ENCODE data around the gene NDUFV1. TPM values are rescaled to one million over a fixed set of nuclear protein-coding genes. Genes with fewer than 3 reads are reported as not detected.
"Not testable (repeated sequence)": the region's sequence is repeated elsewhere in the genome, so short reads cannot be mapped to it uniquely, and the experiment has no call there.

NDUFV1 gene
- total RNA-seq, 2 donors from 2014 or later = 424 to 522 TPM

GRCh38 chr11:67615728-67616430, 9.1 kb downstream of the NDUFV1 start:
- H3K9me3 ChIP-seq = no peaks in the 10 kb centered on the region
- DNase-seq (ENCODE audit: low spot score) = no peak
- TF ChIP-seq, protein P1, sequence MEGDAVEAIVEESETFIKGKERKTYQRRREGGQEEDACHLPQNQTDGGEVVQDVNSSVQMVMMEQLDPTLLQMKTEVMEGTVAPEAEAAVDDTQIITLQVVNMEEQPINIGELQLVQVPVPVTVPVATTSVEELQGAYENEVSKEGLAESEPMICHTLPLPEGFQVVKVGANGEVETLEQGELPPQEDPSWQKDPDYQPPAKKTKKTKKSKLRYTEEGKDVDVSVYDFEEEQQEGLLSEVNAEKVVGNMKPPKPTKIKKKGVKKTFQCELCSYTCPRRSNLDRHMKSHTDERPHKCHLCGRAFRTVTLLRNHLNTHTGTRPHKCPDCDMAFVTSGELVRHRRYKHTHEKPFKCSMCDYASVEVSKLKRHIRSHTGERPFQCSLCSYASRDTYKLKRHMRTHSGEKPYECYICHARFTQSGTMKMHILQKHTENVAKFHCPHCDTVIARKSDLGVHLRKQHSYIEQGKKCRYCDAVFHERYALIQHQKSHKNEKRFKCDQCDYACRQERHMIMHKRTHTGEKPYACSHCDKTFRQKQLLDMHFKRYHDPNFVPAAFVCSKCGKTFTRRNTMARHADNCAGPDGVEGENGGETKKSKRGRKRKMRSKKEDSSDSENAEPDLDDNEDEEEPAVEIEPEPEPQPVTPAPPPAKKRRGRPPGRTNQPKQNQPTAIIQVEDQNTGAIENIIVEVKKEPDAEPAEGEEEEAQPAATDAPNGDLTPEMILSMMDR (IDR thresholded peaks at IDR 0.05) = no peak
- H3K4me3 ChIP-seq = no peak overlapping the region
- H3K27me3 ChIP-seq = no peaks in the 10 kb centered on the region
- H3K4me1 ChIP-seq = peaks cover 0 to 36% of the 10 kb centered on the region in 2 donors
- H3K27ac ChIP-seq = peak overlapping the region; percentile 41 to 73
- peaks cover 22% of the 10 kb centered on the region for H3K36me3 ChIP-seq

DNA sequence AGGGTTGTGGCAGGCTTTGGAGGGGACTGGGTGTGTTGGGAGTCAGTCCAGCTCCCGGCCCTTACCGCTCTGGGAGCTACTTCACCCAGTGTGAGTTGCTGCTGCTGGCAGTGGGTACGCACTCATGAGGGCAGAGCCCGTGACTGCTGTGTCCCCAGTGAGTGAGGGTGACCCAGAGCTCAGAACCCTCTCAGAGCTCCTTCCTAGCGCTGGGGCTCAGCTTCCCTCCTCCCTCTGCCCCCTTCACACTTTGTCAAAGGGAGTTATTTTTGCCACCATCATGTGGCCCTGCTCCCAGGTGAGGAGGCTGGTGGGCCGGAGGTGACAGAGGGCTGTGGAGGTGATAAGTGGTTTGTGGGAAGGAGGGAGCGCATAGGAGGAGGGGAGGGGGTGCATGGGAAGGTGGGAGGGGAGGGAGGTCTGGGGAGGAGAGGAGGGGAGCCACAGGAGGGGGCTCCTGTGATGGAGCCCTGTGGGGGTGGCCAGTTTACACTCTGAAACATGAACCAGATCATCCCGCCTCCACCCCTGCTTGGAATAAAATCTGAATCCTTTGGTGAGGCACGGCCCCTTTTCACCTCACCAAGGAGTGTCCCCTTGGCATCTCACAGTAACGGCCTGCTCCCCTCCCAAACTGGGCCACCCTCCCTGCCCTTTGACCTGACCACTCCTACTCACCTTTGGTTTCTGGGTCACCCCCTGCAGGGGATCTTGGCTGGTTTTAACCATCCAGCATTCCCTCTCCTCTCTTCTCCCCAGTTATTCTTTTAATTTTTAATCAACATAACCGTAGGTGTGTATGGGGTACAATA, 9.9 kb downstream of the NDUFV1 start:
- H3K27me3 ChIP-seq = no peaks in the 10 kb centered on the region
- H3K27ac ChIP-seq = peak overlapping the region; percentile 41 to 73
- H3K36me3 ChIP-seq = peaks cover 14% of the 10 kb centered on the region
- H3K4me1 ChIP-seq = peaks cover 0 to 36% of the 10 kb centered on the region in 2 donors
- H3K9me3 ChIP-seq = no peaks in the 10 kb centered on the region
- TF ChIP-seq, protein P1 (IDR thresholded peaks at IDR 0.05) = no peak
- DNase-seq (ENCODE audit: low spot score) = no peak
- no peak overlapping the region for H3K4me3 ChIP-seq

DNA sequence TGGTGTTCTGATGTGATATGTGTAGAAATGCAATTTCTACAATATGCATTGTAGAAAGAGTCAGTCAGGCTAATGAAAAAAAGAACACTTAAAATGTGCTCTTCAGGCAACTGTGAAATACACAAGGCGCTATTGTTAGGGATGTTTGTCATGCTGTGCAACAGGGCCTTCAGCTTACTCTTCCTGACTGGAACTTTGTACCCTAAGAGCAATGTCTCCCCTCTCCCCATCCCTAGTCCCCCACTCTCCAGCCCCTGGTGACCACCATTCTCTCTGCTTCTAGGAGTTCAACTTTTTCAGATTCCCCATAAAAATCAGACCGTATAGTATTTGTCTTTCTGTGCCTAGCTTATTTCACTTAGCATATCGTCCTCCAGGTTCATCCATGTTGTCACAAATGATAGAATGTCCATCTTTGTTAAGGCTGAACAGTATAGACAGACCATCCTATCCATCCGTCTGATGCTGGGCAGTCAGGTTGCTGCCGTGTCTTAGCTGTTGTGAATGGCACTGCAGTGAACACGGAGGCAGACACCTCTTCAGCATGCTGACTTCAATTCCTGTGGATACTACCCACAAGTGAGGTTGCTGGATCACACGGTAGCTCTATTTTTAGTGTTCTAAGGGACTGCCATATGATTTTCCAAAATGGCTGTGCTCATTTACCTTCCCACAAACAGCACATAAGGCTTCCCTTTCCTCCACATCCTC, 10.7 kb downstream of the NDUFV1 start:
- Histone ChIP-seq H3K4me3 (no peak overlapping the region), H3K36me3 (peaks cover 7% of the 10 kb centered on the region), H3K9me3 (no peaks in the 10 kb centered on the region), H3K27me3 (no peaks in the 10 kb centered on the region), H3K27ac (peak overlapping the region; percentile 52 to 73), H3K4me1 (peaks cover 0 to 36% of the 10 kb centered on the region in 2 donors)
- DNase-seq (ENCODE audit: low spot score) = no peak
- TF ChIP-seq, protein P1 (IDR thresholded peaks at IDR 0.05) = no peak

DNA sequence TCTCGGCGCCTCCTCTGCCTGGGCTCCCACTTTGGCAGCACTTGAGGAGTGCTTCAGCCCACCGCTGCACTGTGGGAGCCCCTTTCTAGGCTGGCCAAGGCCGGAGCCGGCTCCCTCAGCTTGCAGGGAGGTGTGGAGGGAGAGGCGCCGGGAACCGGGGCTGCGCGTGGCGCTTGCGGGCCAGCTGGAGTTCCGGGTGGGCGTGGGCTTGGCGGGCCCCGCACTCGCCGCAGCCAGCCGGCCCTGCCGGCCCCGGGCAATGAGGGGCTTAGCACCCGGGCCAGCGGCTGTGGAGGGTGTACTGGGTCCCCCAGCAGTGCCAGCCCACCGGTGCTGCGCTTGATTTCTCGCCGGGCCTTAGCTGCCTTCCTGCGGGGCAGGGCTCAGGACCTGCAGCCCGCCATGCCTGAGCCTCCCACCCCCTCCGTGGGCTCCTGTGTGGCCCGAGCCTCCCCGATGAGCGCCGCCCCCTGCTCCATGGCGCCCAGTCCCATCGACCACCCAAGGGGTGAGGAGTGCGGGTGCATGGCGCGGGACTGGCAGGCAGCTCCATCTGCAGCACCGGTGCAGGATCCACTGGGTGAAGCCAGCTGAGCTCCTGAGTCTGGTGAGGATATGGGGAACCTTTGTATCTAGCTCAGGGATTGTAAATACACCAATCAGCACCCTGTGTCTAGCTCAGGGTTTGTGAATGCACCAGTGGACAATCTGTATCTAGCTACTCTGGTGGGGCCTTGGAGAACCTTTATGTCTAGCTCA, 12.3 kb downstream of the NDUFV1 start:
- H3K9me3 ChIP-seq; DNase-seq (ENCODE audit: low spot score); H3K36me3 ChIP-seq: not testable (repeated sequence)

GRCh38 chr11:67619683-67620618, 13.2 kb downstream of the NDUFV1 start:
- not testable (repeated sequence) for H3K36me3 ChIP-seq

More for the DNA sequence above, 12.3 kb downstream of the NDUFV1 start:
- H3K4me1 ChIP-seq = peaks cover 0 to 29% of the 10 kb centered on the region in 2 donors
- not testable (repeated sequence) for H3K27me3 ChIP-seq, H3K27ac ChIP-seq, H3K4me3 ChIP-seq

DNA sequence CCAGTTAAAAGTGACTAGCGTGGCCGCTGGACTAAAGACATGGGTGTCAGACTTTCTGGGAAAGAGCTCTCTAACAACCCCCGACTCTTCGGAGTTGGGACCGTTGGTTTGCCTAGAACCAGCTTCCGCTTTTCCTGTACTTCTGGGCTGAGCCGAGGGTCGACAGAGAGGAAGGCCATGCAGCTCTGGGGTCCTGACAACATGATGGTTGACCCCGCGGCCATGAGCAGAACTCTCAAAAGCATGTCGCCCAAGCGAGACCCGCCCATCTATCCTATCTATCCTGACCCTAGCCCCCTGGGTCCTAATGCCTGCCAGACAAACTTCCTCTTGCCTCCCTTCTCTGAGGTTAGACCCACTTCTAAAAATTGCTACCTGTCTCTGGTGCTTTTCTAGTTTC, 13.9 kb downstream of the NDUFV1 start:
- peaks cover 0 to 14% of the 10 kb centered on the region in 2 donors for H3K4me1 ChIP-seq
- H3K9me3 ChIP-seq; H3K36me3 ChIP-seq; H3K27me3 ChIP-seq; DNase-seq (ENCODE audit: low spot score); H3K27ac ChIP-seq; H3K4me3 ChIP-seq: not testable (repeated sequence)

More at GRCh38 chr11:67619683-67620618, 13.2 kb downstream of the NDUFV1 start:
- H3K4me3 ChIP-seq; H3K27ac ChIP-seq; H3K9me3 ChIP-seq; DNase-seq (ENCODE audit: low spot score); H3K27me3 ChIP-seq: not testable (repeated sequence)
- peaks cover 0 to 20% of the 10 kb centered on the region in 2 donors for H3K4me1 ChIP-seq

- not testable (repeated sequence) for H3K4me3 ChIP-seq; H3K4me1 ChIP-seq; H3K9me3 ChIP-seq; H3K27ac ChIP-seq; H3K36me3 ChIP-seq; DNase-seq (ENCODE audit: low spot score); H3K27me3 ChIP-seq
Measured at GRCh38 chr11:67621928-67622327, 15.2 kb downstream of the NDUFV1 start.

- H3K27ac ChIP-seq = not testable (repeated sequence)
Measured at GRCh38 chr11:67622905-67623304, 16.2 kb downstream of the NDUFV1 start.

DNA sequence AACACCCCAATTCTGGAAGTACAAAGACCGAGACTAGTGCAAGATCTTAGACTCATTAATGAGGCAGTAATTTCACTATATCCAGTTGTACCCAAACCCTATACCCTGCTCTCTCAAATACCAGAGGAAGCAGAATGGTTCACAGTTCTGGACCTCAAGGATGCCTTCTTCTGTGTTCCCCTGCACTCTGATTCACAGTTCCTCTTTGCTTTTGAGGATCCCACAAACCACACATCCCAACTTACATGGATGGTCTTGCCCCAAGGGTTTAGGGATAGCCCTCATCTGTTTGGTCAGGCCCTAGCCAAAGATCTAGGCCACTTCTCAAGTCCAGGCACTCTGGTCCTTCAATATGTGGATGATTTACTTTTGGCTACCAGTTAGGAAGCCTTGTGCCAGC, 17.1 kb downstream of the NDUFV1 start:
- H3K9me3 ChIP-seq; H3K4me3 ChIP-seq; H3K27ac ChIP-seq; DNase-seq (ENCODE audit: low spot score); H3K36me3 ChIP-seq; H3K27me3 ChIP-seq: not testable (repeated sequence)
- H3K4me1 ChIP-seq = peaks cover 0 to 14% of the 10 kb centered on the region in 2 donors

More at GRCh38 chr11:67622905-67623304, 16.2 kb downstream of the NDUFV1 start:
- not testable (repeated sequence) for H3K27me3 ChIP-seq; H3K36me3 ChIP-seq; H3K9me3 ChIP-seq; DNase-seq (ENCODE audit: low spot score); H3K4me1 ChIP-seq; H3K4me3 ChIP-seq

All from right atrium auricular region (tissue), 2 donors.